AG04449 (cell line): ENCODE measurements around the gene USP19.

Source experiments
- CTCF ChIA-PET: fragments of 350-600 bp; formaldehyde crosslinking; extraction: SDS; loops from one replicate; lab custom pipeline; 2021; ENCODE audit warnings: antibody characterized with exemption; lab: Yijun Ruan, JAX
- POLR2A ChIA-PET: fragments of 400-600, 350-600 bp; formaldehyde crosslinking; extraction: SDS; loops from one replicate; lab custom pipeline; 2020; ENCODE audit warnings: antibody characterized with exemption, inconsistent platforms; lab: Yijun Ruan, JAX
- DNase-seq: peaks from one replicate; pipeline ENCODE4 v3.0.0-alpha.2; 2010; ENCODE audit warnings: low read depth, low spot score
- H3K4me3 ChIP-seq: 2 replicates; pipeline ENCODE4 v1.5.1; 2011; ENCODE audit warnings: low read depth, mild to moderate bottlenecking, control low read depth, low read length
- CTCF ChIP-seq: IDR thresholded peaks from one replicate; pipeline ENCODE4 v1.5.1; 2011; ENCODE audit warnings: mild to moderate bottlenecking, moderate library complexity, low read length, control low read depth, inconsistent platforms; ENCODE audit not compliant: insufficient read depth; ENCODE audit errors: missing control alignments

USP19 gene

GRCh38 chr3:49081429-49081828, 39.2 kb downstream of the USP19 start:
- no peak for DNase-seq
- POLR2A ChIA-PET: no interaction called here

GRCh38 chr3:49079270-49079669, 41.4 kb downstream of the USP19 start:
- CTCF ChIA-PET: interaction anchor here (1.3 kb wide), 1 partner anchor 47 kb away, joined by 4 read pairs; no protein-coding TSS in a partner anchor
- POLR2A ChIA-PET: no interaction called here

More at GRCh38 chr3:49081429-49081828, 39.2 kb downstream of the USP19 start:
- no peak for TF ChIP-seq CTCF
- H3K4me3 ChIP-seq: no peak overlapping the region
- CTCF ChIA-PET: interaction anchor here (1.1 to 1.6 kb wide), 3 partner anchors 8 to 60 kb away, joined by 3 to 5 read pairs (median 3); partner anchors contain the start of gene NDUFAF3

GRCh38 chr3:49076646-49077045, 44.0 kb downstream of the USP19 start:
- no peak for DNase-seq
- H3K4me3 ChIP-seq: no peak overlapping the region
- CTCF ChIA-PET: interaction anchor here (1.2 kb wide), 1 partner anchor 55 kb away, joined by 4 read pairs; the partner anchor contains the start of gene NDUFAF3
- TF ChIP-seq CTCF: no peak
- POLR2A ChIA-PET: no interaction called here

More at GRCh38 chr3:49079270-49079669, 41.4 kb downstream of the USP19 start:
- no peak for TF ChIP-seq CTCF
- no peak for DNase-seq
- H3K4me3 ChIP-seq: no peak overlapping the region

GRCh38 chr3:49076116-49076515, 44.5 kb downstream of the USP19 start:
- no peak overlapping the region for H3K4me3 ChIP-seq
- ChIA-PET POLR2A (no interaction called here), CTCF (interaction anchor here (1.2 kb wide), 1 partner anchor 54 kb away, joined by 4 read pairs; the partner anchor contains the start of gene NDUFAF3)
- TF ChIP-seq CTCF: no peak
- no peak for DNase-seq
